CD4-positive, alpha-beta T cell treated with Interleukin-17A for 1 hour (primary cell): ENCODE results near the gene PLPPR4.
"Not testable (repeated sequence)": the region's sequence is repeated elsewhere in the genome, so short reads cannot be mapped to it uniquely, and the experiment has no call there.

ENCODE experiments used
- DNase-seq: peaks from one replicate; pipeline ENCODE4 v3.0.0-alpha.2; 2020

PLPPR4 gene, protein sequence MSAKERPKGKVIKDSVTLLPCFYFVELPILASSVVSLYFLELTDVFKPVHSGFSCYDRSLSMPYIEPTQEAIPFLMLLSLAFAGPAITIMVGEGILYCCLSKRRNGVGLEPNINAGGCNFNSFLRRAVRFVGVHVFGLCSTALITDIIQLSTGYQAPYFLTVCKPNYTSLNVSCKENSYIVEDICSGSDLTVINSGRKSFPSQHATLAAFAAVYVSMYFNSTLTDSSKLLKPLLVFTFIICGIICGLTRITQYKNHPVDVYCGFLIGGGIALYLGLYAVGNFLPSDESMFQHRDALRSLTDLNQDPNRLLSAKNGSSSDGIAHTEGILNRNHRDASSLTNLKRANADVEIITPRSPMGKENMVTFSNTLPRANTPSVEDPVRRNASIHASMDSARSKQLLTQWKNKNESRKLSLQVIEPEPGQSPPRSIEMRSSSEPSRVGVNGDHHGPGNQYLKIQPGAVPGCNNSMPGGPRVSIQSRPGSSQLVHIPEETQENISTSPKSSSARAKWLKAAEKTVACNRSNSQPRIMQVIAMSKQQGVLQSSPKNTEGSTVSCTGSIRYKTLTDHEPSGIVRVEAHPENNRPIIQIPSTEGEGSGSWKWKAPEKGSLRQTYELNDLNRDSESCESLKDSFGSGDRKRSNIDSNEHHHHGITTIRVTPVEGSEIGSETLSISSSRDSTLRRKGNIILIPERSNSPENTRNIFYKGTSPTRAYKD

GRCh38 chr1:99264201-99265021 lies at the start of gene PLPPR4:
Gene PLPPR4 (plus strand): TSS chr1:99264492. CDS start chr1:99264594, 102 bp downstream.
- no peak for DNase-seq

GRCh38 chr1:99216956-99217355 lies 47.3 kb upstream of the PLPPR4 start:
- no peak for DNase-seq

- no peak for DNase-seq
Observed at GRCh38 chr1:99217599-99217998, 46.7 kb upstream of the PLPPR4 start.

DNA sequence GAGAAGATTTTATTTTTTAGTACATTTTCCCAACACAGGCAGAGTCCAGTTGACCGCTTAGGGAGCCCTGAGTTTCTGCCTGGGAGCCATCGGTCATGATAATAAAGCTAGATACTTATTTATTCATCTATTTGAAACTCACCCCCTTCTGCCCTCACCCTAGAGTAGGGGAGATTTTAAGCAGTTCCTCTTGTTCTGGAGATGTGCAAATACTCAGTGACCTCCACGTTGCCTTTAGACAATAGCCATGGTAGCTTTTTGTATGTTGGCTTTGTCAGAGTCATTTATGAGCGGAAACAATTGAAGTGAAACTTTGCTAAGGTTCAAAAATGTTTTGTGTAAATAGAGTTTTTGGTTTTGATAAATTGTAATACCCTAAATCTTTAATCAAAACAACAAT lies 45.7 kb upstream of the PLPPR4 start:
- no peak for DNase-seq

GRCh38 chr1:99218999-99219398 lies 45.3 kb upstream of the PLPPR4 start:
- DNase-seq, result no peak

DNA sequence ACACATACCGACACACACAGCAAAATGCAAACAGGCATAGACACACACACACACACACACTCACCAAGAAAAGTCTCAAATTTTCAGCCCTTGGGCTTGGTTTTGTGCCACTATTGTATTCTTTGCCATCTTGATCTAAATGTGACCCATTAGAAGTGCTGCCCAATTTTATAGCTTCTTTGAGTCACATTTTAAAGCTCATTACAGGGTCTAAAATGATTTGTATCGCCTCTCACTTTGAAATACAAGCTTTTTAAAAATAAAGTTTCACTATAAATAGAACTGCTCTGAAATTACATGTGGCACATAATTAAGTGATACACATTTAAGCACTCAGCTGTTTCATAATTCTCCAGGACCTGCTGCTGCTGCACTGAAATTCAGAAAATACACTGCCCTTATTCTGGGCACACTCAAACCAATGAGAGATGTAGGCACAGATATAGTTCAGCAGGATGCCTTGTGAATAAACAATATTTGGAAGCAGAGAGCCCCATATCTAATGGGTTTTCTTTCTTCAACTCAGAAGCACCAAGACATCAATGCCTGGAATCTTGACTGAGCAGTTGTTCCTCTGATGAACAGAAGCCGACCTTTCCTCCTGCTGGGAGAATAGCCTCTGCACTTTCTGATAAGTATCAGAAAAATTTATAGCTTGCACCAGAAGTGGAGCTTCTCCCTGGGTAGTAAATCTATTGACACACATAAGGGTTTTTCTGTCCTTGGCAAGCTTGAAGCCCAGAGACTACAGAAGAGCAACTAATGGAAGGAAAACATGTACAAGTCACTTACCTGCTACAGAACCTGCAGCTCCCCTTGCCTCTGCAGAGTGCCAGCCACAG lies 37.0 kb upstream of the PLPPR4 start:
- DNase-seq, result no peak

DNA sequence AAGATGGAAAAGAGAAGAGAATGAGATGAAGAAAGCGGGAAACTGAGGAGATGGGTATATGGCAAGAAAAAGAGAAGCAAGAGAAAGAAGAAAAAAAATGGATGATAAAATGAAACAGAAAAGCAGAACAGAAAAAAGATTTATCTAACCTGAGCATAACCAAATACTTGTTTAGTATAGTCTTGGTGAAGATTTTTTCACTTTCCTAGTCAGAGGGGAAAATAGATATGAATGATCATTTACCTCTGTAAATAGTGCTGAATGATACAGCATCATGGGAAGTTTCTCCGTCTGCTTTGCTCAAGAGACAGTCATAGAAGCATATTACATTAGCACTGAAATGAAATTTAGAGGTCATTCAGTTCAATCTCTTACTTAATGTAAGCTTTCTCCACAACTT lies 36.1 kb upstream of the PLPPR4 start:
- no peak for DNase-seq

GRCh38 chr1:99229122-99229521 lies 35.2 kb upstream of the PLPPR4 start:
- no peak for DNase-seq

DNA sequence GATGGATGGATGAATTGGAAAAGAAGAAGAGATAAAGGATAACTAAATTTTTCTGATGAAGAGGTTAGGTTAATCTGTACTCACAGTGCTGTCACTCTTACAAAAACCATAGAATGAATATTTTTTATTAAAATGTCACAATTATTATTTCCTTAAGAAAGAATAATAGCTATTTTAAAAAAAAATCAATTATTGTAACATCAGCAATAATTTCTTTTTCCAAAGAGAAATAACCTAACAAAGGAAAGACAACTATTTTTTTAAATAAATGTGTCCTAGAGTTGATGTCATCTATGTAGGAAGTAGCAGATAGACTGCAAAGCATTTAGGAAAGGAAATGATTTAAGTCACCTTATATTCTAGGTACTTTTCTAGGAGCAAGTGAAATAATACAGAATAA lies 33.6 kb upstream of the PLPPR4 start:
- DNase-seq, result no peak

DNA sequence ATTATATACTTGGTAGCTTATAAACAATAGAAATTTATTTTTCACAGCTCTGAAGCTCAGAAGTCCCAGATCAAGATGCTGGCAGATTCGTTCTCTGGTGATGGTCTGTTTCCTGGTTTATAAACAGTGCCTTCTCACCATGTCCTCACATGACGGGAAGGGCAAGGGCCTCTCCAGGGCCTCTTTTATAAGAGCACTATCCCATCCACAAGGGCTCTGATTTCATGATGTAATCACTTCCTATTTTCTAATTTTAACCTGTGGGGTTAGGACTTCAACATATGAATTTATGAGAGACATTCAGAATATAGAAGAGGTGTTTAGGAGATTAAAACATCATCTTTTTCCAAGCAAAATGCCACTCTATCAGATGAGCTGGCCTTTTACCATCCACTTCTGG lies 32.1 kb upstream of the PLPPR4 start:
- DNase-seq, result no peak

DNA sequence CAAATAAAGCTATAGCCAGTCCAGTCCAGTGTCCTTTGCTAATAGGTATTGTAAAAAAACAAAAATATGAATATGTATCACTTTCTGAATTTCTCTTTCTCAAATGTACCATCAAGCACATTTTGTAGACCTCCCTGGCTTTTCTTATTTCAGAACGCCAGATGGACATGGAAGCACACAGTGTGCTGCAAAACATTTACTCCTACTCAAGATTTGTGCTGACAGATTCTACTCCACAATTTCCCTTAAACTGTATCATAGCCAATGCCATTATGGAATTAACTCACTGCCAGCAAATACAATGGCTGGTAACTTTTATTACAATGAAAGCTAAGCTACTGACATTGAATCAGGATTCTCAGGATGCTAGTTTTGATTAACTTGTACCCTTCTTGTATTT lies 30.8 kb upstream of the PLPPR4 start:
- DNase-seq, result no peak

DNA sequence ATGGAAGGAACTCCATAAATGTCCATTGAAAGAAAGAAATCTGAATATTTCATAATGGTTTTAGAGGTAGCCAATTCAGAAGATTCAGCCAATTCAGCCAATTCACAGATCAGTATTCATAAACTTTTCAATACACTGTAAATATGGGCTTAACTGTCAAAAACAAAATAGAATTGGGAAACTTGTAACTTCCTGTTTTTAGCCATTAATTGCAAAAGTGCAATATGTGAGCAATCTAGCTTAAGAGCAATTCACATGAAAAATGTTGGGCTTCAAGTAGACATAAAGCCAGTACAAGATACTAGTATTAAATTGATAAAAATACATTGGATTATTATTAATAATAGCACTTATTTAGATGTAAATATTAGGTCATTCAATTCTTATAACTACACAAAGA lies 27.5 kb upstream of the PLPPR4 start:
- DNase-seq, result no peak

DNA sequence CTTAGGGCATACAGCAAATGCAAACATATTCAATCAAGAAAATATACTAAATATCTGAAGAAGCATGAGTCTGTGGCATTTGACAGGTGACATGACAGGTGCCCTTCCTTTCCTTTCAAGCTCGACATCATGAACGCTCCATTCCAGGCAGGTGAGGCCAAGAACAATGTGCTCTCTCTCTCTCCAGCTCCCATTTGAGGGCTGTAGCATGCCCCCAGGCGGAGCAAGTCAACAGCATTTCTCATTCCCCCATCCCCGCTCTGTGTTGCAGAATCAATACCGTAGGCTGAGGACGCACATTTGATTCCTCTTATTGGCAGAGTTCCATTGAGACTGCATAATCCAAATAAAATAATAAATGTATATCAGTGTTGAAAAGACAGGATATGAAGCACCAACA lies 24.6 kb upstream of the PLPPR4 start:
- no peak for DNase-seq

DNA sequence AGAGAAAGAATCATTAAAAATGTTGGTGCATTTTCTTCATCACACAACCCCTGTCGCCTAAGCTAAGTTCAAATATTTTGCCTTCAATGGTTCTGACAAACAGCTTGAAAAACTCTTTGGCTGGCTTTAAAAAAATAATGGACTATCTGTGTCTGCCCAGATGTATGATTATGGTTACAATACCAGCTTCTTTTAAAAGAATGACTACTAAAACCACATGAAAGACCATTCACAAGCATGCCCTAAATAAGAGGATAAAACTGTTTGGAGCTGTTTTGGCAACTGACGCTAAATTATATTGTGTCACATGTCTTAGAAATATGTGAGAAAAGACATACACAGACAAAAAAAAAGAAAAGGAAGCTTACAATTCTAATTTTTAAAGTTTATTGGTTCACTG lies 23.7 kb upstream of the PLPPR4 start:
- DNase-seq, result no peak

GRCh38 chr1:99246152-99246551 lies 18.1 kb upstream of the PLPPR4 start:
- no peak for DNase-seq

DNA sequence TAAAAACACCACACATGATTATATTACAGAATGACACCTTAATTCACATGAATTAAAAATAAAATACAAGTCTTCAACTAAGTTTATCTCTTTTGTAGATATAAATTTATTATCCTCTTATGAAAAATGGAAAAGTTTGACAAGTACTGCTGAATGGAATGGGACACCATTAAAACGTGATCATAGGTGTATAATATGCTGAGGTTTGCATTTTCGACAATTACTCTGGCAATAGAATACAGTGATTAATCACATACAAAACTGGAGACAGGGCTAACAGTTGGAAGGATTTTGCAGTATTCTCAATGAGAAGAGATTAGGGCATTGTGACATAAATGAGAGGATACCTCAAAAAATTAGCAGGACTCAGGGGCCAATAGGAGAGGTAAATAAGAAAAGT lies 17.1 kb upstream of the PLPPR4 start:
- no peak for DNase-seq

DNA sequence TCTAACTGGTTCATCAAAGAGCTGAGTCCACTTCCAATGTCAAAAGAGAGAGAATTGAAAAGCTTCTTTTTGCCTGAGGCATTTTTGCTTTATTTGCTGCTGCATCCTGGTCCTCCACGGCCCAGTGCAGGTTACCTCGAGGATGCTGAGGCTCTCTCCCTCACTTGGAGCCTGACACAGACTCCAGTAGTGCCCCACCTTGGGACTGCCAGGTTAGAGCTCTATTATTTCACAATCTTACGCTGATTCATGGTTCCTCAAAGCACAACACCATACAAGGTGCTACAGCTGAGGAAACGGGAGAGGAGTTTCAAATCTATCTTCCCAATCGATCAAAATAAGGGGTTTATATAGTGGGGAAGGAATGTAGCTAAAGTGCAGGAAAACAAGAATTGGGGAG lies 13.6 kb upstream of the PLPPR4 start:
- no peak for DNase-seq

DNA sequence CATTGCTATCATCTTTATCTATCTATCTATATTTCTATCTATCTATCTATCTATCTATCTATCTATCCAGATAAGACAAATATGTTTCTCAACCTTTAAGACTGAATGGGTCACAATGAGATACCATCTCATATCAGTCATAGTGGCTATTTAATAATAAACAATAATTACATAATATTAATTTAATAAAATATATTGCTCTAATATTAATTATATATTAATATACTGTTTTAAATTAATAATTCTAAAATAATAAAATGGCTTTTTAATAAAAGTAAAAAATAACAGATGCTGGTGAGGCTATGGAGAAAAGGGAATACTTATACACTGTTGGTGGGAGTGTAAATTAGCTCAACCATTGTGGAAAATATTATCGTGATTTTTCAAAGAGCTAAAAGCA lies 13.0 kb upstream of the PLPPR4 start:
- no peak for DNase-seq

DNA sequence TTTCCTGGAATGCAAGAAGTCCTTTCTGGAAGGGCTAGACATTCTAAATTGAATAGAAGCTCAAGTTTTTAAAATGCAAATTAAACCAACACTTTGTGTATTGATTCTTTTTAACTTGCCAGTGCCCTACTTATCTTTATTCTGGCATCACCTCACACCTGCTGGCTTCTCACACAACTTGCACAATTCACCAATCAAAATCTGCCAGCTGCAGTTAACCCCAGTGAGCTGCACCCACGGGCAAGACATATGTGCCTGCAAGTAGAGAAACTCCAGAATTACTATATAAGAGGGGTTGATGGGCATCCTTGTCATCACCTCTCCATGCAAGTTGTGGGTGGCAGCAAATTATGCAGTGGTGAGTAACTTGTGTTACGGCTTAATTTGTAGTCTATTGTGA lies 11.7 kb upstream of the PLPPR4 start:
- DNase-seq, result no peak

DNA sequence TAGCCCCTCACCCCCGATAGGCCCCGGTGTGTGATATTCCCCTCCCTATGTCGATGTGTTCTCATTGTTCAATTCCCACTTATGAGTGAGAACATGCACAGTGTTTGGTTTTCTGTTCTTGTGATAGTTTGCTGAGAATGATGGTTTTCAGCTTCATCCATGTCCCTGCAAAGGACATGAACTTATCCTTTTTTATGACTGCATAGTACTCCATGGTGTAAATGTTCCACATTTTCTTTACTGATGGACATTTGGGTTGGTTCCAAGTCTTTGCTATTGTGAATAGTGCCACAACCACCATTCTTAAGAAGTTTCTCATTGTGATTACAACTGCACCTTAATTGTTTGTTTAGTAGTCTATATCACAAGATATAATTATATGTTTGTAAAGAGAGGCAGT lies 3.9 kb upstream of the PLPPR4 start:
- not testable (repeated sequence) for DNase-seq

GRCh38 chr1:99265124-99265523 lies 832 bp downstream of the PLPPR4 start:
- DNase-seq, result no peak

DNA sequence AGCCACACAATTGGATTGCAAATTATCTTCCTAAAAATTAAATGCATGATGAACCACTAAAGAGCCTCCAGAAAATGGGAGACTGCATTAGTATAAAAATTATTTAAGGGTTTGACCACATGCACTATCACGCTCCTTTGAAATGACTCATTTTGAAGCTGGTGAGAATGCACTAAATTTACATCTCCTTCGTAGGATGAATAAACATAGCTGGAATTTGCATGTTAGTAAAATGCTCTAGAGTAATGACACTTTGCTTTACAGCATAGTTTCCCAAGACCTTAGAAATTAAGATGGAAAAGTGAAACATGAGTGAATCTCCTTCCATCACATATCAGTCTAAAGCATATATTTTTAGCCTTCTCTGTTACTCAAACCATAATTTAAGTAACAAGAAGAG lies 2.4 kb downstream of the PLPPR4 start:
- no peak for DNase-seq

GRCh38 chr1:99268021-99268420 lies 3.7 kb downstream of the PLPPR4 start:
- no peak for DNase-seq
